ENCODE measurements around the gene GPR179.
"Not testable (repeated sequence)": the region's sequence is repeated elsewhere in the genome, so short reads cannot be mapped to it uniquely, and the experiment has no call there.

Gene GPR179

DNA sequence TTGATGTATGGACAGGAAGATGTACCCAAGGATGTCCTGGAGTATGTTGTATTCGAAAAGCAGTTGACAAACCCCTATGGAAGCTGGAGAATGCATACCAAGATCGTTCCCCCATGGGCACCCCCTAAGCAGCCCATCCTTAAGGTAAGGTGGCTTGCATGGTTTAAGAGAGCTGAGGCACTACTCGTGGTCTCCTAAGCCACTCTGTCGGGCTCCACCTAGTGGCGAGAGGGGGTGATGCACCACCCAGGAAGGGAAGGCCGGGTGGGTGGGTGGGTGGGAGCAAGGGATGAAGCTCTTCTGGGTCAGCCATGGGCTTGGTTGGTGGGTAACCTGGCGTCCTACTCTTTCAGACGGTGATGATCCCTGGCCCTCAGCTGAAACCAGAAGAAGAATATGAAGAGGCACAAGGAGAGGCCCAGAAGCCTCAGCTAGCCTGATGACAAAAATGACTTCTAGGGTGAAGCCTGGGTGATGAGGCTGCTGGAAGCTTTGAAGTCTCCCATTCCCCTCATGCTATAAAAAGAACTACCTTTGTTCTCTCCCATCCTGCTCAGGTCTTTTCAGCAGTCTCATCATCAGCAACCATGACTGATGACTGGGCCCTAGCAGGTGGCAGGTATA, 21.5 kb downstream of the GPR179 start:
- no peak for DNase-seq (ENCODE audit: low read depth, low spot score)

DNA sequence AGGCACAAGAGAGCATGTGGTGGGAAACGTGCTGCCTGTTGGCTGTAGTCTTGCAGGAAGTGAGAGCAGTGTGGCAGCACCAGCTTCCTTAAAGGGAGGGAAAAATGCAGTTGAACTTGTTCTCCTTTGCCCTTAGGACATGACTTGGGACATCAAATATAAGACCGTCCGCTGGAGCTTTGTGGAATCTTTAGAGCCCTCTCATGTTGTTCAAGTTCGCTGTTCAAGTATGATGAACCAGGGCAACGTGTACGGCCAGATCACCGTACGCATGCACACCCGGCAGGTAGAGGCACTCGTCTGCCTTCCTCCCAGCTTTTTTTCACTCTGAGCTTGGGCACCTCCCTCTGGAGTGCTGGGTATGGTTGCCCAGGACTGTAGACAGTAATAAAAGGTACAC, 23.3 kb downstream of the GPR179 start:
- DNase-seq (ENCODE audit: low read depth, low spot score) = no peak

DNA sequence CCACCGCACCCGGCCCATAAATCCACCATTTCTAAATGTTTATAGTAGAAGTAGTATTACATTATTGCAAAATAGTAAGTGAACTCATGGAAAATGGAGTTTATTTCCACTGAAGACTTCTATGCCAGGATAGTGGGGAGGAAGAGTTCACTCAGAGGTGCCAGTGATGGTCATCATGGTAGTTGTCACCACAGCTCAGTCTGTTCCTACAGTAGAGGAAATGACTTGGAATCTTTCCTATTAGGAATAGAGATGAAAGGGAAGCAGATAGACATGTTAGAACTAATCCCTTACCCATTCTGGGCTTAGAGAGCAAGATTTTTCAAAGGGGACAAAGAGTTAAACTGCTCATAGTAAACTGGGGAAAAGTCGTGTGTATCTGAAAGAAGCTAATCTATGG, 26.7 kb downstream of the GPR179 start:
- no peak for DNase-seq (ENCODE audit: low read depth, low spot score)

DNA sequence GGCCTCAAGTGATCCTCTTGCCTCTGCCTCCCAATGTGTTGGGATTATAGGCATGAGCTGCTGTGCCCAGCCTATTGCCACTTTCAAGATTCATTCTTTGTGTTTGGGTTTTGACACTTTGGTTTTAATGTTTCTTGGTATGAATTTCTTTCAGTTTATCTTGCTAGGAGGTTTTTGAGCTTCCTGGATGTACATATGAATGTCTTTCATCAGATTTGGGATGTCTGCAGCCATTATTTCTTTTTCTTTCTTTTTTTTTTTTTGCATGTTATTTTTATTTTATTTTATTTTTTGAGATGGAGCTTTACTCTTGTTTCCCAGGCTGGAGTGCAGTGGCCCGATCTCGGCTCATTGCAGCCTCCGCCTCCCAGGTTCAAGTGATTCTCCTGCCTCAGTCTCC, 28.3 kb downstream of the GPR179 start:
- no peak for DNase-seq (ENCODE audit: low read depth, low spot score)

DNA sequence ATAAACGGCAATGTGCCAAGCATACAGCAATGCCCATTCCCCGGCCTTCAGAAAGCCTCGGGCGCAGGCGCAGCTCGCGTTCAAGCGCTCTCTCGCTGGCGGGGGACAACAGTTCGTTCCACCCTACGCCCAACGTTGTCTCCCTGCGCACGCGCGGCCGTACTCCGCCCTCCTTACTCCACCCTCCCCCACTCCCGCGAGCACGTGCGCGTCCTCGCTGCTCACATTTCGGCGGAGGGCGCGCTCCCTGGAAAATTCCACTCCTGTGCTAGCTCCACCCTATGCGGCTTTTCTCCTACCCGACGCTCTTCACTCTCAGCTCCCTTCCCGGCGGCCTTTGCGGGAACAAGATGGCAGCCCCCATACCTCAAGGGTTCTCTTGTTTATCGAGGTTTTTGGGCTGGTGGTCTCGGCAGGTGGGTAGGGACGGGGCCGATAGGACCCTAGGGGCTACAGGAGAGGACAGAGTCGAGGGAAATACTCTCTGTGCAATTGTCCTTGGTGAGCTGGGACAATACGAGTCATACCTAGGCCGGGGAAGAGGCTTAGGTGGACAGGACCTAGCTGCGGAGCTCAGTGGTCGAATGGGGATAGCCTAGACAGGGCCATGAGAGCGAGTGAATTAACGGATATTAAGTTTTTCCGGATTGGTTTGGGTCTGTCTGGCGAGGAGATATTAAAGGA, 46.8 kb downstream of the GPR179 start, which contains the start of gene MRPL45:
TSS of gene MRPL45 (plus strand) at position 335 of the 684 bp plus-strand sequence. CDS start at position 351, 16 bp downstream.
- DNase-seq (ENCODE audit: low read depth, low spot score) = peak; percentile 86

DNA sequence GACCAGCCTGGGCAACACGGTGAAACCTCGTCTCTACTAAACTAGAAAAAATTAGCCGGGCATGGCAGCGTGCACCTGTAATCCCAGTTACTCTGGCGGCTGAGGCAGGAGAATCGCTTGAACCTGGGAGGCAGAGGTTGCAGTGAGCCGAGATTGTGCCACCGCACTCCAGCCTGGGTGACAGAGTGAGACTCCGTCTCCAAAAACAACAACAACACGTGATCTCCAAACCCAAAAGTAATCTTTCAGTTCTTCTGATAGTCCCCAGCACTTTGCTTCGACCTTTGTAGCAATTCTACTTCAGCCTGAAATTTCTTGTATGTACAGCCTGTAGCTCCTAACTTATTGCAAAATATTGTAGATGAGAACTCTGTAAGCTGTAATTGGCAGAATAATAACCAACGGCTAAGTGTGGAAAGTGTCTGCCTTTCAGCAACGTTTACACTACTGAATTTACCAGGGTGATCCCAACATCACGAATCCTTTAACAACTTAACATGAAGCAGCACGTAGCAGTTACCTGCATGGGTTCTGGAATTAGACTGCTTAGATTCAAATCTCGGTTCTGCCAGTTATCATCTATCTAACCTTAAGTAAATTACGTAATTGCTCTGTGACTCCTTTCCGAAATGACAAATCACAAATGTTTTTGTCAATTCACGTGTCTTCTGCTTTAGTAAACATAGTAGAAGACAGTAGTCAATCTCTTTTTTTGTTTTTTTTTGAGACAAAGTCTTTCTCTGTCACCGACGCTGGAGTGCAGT, 48.0 kb downstream of the GPR179 start:
- not testable (repeated sequence) for DNase-seq (ENCODE audit: low read depth, low spot score)

DNA sequence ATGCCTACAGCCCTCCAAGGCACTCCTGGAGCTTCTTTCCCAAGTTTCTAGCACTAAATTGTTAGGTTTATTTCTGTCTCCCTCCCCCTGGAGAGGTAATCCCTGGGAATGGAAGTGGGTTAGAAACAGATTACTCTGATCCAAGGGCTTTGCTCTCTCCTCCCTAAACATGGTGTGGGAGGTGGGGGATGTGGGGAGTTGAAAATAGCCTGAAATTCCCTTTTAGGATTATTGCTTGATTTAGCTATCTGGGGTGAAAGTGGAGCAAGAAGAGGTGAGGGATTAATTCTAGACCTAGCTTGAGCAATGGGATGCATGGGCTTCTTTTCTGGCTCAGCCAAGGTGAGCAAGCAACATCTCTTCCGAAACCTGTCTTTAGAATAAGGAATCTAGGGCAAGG, 54.0 kb downstream of the GPR179 start:
- DNase-seq (ENCODE audit: low read depth, low spot score) = not testable (repeated sequence)

DNA sequence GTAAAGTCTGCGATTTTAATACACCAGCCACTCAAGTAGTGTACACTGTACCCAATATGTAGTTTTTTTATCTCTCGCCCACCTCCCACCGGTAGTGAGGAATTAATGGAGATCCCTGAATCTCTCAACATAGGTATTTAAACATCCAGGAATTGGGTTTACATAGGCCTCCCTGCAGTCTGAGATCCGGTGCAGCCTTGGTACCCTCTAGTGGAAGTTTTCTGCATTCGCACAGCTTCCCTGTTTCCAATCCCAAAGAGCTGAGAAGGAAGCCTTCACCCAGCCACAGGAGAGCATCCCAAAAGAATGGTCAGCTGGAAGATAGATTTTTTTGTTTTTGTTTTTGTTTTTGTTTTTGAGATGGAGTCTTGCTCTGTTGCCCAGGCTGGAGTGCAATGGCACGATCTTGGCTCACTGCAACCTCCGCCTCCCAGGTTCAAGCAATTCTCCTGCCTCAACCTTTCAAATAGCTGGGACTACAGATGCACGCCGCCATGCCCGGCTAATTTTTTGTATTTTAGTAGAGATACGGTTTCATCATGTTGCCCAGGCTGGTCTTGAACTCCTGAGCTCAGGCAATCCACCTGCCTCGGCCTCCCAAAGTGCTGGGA, 55.4 kb downstream of the GPR179 start:
- not testable (repeated sequence) for DNase-seq (ENCODE audit: low read depth, low spot score)

DNA sequence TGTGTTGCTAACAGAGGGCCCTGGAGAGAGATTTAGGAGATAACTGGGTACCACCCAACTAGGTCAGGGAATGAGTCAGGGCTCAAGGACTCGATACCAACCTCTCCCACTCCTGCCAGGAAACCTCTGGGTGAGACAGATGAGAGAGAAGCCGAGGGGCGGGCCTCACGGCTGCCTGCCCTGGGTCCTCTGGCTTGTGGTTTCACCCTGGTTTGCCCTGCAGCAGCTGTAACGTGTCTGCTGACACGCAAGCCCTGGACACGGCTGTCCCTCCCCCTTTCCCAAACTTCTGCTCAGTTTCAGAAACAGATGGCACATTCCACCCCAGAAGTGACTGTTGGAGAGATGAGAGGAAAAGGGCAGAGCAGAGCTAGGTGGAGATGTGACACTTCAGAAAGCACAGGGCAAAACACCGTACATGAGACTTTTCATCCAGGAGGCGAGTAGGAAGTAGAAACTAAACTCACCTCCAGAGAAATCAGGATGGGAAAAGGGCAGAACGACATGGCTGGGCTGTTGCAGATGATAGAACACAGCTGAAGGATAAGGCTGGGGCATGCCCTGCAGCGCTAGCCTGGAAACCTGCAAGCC, 57.2 kb downstream of the GPR179 start:
- DNase-seq (ENCODE audit: low read depth, low spot score) = not testable (repeated sequence)

DNA sequence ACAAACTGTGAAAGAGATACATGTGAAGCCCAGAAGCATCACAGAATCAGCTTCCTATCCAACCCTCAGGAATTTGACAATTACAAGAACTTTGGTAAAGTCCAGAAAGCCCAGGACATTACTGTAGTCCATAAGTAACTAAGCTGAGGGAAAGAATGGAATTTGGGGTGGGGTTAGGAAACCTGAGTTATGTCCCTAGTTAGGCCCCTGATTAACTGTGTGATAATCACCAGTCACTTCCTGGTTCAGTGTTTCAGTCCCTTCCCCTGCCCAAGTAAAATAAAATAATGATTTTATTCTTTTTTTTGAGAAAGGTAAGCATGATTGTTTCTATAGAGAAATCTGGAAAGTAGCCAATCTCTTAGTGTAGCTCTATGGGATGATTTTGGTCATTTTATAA, 57.8 kb downstream of the GPR179 start:
- not testable (repeated sequence) for DNase-seq (ENCODE audit: low read depth, low spot score)
